Endothelial cell of umbilical vein (primary cell): ENCODE results near the gene FOXL1. TPM values are rescaled to one million over a fixed set of nuclear protein-coding genes. Genes with fewer than 3 reads are reported as not detected.

ENCODE experiments used
- BruUV-seq: library from RNA; stranded (reverse); fragments of 400-500 nt; replicated peaks from 2 replicates; lab custom pipeline; 2021; lab: Mats Ljungman, UMichigan
- CTCF ChIA-PET: fragments of 300-600, 350-600 bp; sonication (Branson Sonifier 250); formaldehyde crosslinking; loops from one replicate; lab custom pipeline; 2021; ENCODE audit warnings: antibody characterized with exemption, inconsistent platforms; lab: Charles Lee
- POLR2A ChIA-PET: fragments of 300-600, 350-600 bp; sonication (Branson Sonifier 250); formaldehyde crosslinking; loops from one replicate; lab custom pipeline; 2021; ENCODE audit warnings: antibody characterized with exemption, inconsistent platforms; lab: Charles Lee
- DNase-seq: peaks from one replicate; pipeline ENCODE4 v3.0.0-alpha.2; 2011; ENCODE audit warnings: low read depth, low spot score
- FAIRE-seq: peaks from 2 replicates; lab custom pipeline; 2011; peaks lifted over from hg19 to GRCh38; lab: Jason Lieb, UNC
- H2AFZ ChIP-seq: 2 replicates; pipeline ENCODE4 v1.6.0; 2012; ENCODE audit warnings: low read depth, low read length, control low read depth, inconsistent platforms
- H3K27ac ChIP-seq: 2 replicates; pipeline ENCODE4 v1.5.1; 2011; ENCODE audit warnings: low read depth, mild to moderate bottlenecking, control low read depth, low read length, moderate library complexity; ENCODE audit not compliant: insufficient read depth
- H3K27me3 ChIP-seq, 2 experiments: 2 replicates each; pipeline versions ENCODE4 v1.6.0 to v1.6.1; 2011; ENCODE audit warnings: low read length in 2 of 2, mixed read lengths in 1 of 2; ENCODE audit not compliant: control insufficient read depth in 2 of 2, insufficient read depth in 2 of 2
- H3K36me3 ChIP-seq, 2 experiments: 2 replicates in 1 of 2; 3 replicates in 1 of 2; pipeline ENCODE4 v1.5.1; 2011; ENCODE audit warnings: low read length in 2 of 2, mild to moderate bottlenecking in 1 of 2, moderate library complexity in 1 of 2; ENCODE audit not compliant: control insufficient read depth in 2 of 2, insufficient read depth in 2 of 2; ENCODE audit errors: extremely low read depth in 1 of 2
- H3K4me1 ChIP-seq: 3 replicates; pipeline ENCODE4 v1.5.1; 2011; ENCODE audit warnings: mild to moderate bottlenecking, low read length; ENCODE audit not compliant: control insufficient read depth, insufficient read depth; ENCODE audit errors: extremely low read depth
- H3K4me2 ChIP-seq: 2 replicates; pipeline ENCODE4 v1.6.1; 2011; ENCODE audit warnings: low read length, control low read depth, mixed read lengths; ENCODE audit not compliant: insufficient read depth
- H3K4me3 ChIP-seq, 3 experiments: fragments of 200-600 bp in 1 of 3; sonication (generic), shearing (Covaris generic) in 1 of 3; replicated peaks in 1 of 3; 2 replicates each; pipeline ENCODE4 v1.5.1; 2011 to 2016; ENCODE audit warnings: control low read depth in 3 of 3, low read length in 3 of 3, mild to moderate bottlenecking in 2 of 3, inconsistent platforms in 1 of 3, low read depth in 1 of 3, moderate library complexity in 1 of 3; ENCODE audit not compliant: insufficient read depth in 1 of 3
- H3K79me2 ChIP-seq: 2 replicates; pipeline ENCODE4 v1.6.0; 2012; ENCODE audit warnings: low read length, inconsistent platforms; ENCODE audit not compliant: control insufficient read depth, insufficient read depth
- H3K9ac ChIP-seq: replicated peaks from 2 replicates; pipeline ENCODE3; 2011; ENCODE audit warnings: low read length, control low read depth; ENCODE audit not compliant: insufficient read depth; ENCODE audit errors: extremely low read depth
- H3K9me1 ChIP-seq: replicated peaks from 3 replicates; pipeline ENCODE4 v1.6.0; 2011; ENCODE audit warnings: mild to moderate bottlenecking, low read length; ENCODE audit not compliant: control insufficient read depth, insufficient read depth; ENCODE audit errors: extremely low read depth
- H3K9me3 ChIP-seq: replicated peaks from 2 replicates; pipeline ENCODE4 v1.5.1; 2012; ENCODE audit warnings: low read length, inconsistent platforms; ENCODE audit not compliant: control insufficient read depth, insufficient read depth
- H4K20me1 ChIP-seq: replicated peaks from 2 replicates; pipeline ENCODE3; 2011; ENCODE audit warnings: mild to moderate bottlenecking, low read length; ENCODE audit not compliant: control insufficient read depth, insufficient read depth; ENCODE audit errors: extremely low read depth
- CTCF ChIP-seq, 2 donors: IDR thresholded peaks; 1 replicate in 1 of 2; 2 replicates in 1 of 2; pipeline ENCODE4 v1.5.1; 2011; ENCODE audit warnings: low read length in 2 of 2, mild to moderate bottlenecking in 2 of 2, moderate library complexity in 2 of 2, control low read depth in 1 of 2, inconsistent platforms in 1 of 2, low read depth in 1 of 2; ENCODE audit not compliant: insufficient read depth in 1 of 2; ENCODE audit errors: extremely low read depth in 1 of 2
- EZH2 ChIP-seq: IDR thresholded peaks from 2 replicates; pipeline ENCODE4 v1.6.1; 2012; ENCODE audit warnings: borderline replicate concordance, low read depth, mild to moderate bottlenecking, moderate library complexity, low read length, inconsistent platforms; ENCODE audit not compliant: severe bottlenecking
- FOS ChIP-seq: IDR thresholded peaks from 2 replicates; pipeline ENCODE4 v1.6.1; 2011; ENCODE audit warnings: mild to moderate bottlenecking, low read length, moderate library complexity, borderline replicate concordance; ENCODE audit not compliant: insufficient read depth
- GATA2 ChIP-seq: IDR thresholded peaks from 2 replicates; pipeline ENCODE4 v1.7.0; 2011; ENCODE audit warnings: low read depth, mild to moderate bottlenecking, moderate library complexity, mixed read lengths, low read length; ENCODE audit not compliant: insufficient read length, insufficient read depth
- JUN ChIP-seq: IDR thresholded peaks from 2 replicates; pipeline ENCODE4 v1.6.1; 2011; ENCODE audit warnings: borderline replicate concordance, low read depth; ENCODE audit not compliant: insufficient read length, insufficient read depth
- MAX ChIP-seq: IDR thresholded peaks from 2 replicates; pipeline ENCODE4 v1.6.1; 2011; ENCODE audit not compliant: insufficient read depth, insufficient read length
- MYC ChIP-seq: IDR thresholded peaks from one replicate; pipeline ENCODE4 v1.6.1; 2011; ENCODE audit warnings: mild to moderate bottlenecking, low read depth, low read length
- POLR2A ChIP-seq: IDR thresholded peaks from 2 replicates; pipeline ENCODE4 v1.6.1; 2012; ENCODE audit warnings: low read depth, mild to moderate bottlenecking, control low read depth, low read length
- POLR2AphosphoS5 ChIP-seq: IDR thresholded peaks from 2 replicates; pipeline ENCODE4 v1.6.1; 2012; ENCODE audit warnings: low read depth, mild to moderate bottlenecking, control low read depth, low read length, moderate library complexity; ENCODE audit not compliant: insufficient read depth
- dilution Hi-C: fragments of 300-500 bp; cut with MboI; formaldehyde crosslinking; loops from one replicate; pipeline ENCODE4 v1.15.0; 2019; ENCODE audit warnings: low sequenced_read_pairs; ENCODE audit not compliant: extremely low pct_ligation_motif_present
- intact Hi-C: fragments of 100-400 bp; cut with micrococcal nuclease; formaldehyde crosslinking; loops from one replicate; pipeline ENCODE4 v1.10.0; 2022
- polyA plus RNA-seq, 4 experiments: library from polyadenylated mRNA; depleted of rRNA in 3 of 4; stranded (reverse) in 3 of 4; unstranded in 1 of 4; fragments of >200 nt; gene quantifications; 2 replicates each; pipeline versions ENCODE4 v1.2.1 to v1.2.3, GENCODE V29; 2011 to 2012; ENCODE audit warnings: missing spikeins in 1 of 4
- total RNA-seq: library from RNA; stranded (reverse); gene quantifications from 2 replicates; pipeline ENCODE4 v1.2.3, GENCODE V29; 2021

FOXL1 gene
- total and polyA plus RNA-seq, 2 donors (not counting 3 experiments of a cell fraction or from before 2014, with no cell fraction given), result 2.8 to 3.8 TPM

- ChIA-PET CTCF (interaction anchor here (1.2 kb wide), 1 partner anchor 26 kb away, joined by 3 read pairs; no protein-coding TSS in a partner anchor), POLR2A (interaction anchor here (0.5 kb wide), 1 partner anchor 478 kb away, joined by 5 read pairs; no protein-coding TSS in a partner anchor)
- Histone ChIP-seq H3K4me1 (peaks cover 7% of the 10 kb centered on the region), H3K79me2 (peaks cover 12% of the 10 kb centered on the region), H3K4me2 (no peak overlapping the region), H3K9me1 (no peaks in the 10 kb centered on the region), H3K27ac (no peak overlapping the region), H3K9ac (no peak overlapping the region), H4K20me1 (no peaks in the 10 kb centered on the region), H2AFZ (no peak overlapping the region), H3K9me3 (no peaks in the 10 kb centered on the region), H3K36me3 (peaks cover 2 to 8% of the 10 kb centered on the region in 2 experiments), H3K4me3 (no peak overlapping the region), H3K27me3 (no peaks in the 10 kb centered on the region)
- TF ChIP-seq CTCF (IDR thresholded peaks at IDR 0.05; ENCODE audit: extremely low read depth in 1 of 2, insufficient read depth in 1 of 2, low read depth in 1 of 2, low read length in 2 of 2) (no peak), EZH2 (no peak), FOS (no peak), MAX (no peak), MYC (no peak), POLR2A (no peak), JUN (no peak), POLR2AphosphoS5 (no peak), GATA2 (no peak)
- DNase-seq (no peak), FAIRE-seq (no peak)
- intact Hi-C loops, result no loop called here
- no TSS peak for BruUV-seq
- dilution Hi-C loops, result no loop called here
Observed at GRCh38 chr16:86550281-86550680, 28.1 kb upstream of the FOXL1 start.
